HCT116 (cell line): ENCODE data around the gene STK32C. TPM values are rescaled to one million over a fixed set of nuclear protein-coding genes. Genes with fewer than 3 reads are reported as not detected.

Source experiments
- ATAC-seq: fragments of 200-7000 bp; cut with Tn5 transposase; 2 replicates; pipeline ENCODE4 v1.9.1; 2020; ENCODE audit warnings: mild to moderate bottlenecking, moderate library complexity
- BruUV-seq: library from RNA; stranded (reverse); fragments of 400-500 nt; replicated peaks from 2 replicates; lab custom pipeline; 2021; lab: Mats Ljungman, UMichigan
- CTCF ChIA-PET: fragments of 300-600 bp; sonication (Branson Sonifier 250); formaldehyde crosslinking; loops from one replicate; lab custom pipeline; 2021; ENCODE audit warnings: antibody characterized with exemption; lab: Charles Lee
- POLR2A ChIA-PET: fragments of 300-600, 350-600 bp; sonication (Branson Sonifier 250); formaldehyde crosslinking; loops from one replicate; lab custom pipeline; 2021; ENCODE audit warnings: antibody characterized with exemption; lab: Charles Lee
- RAD21 ChIA-PET, 2 experiments: fragments of 300-600 bp; sonication (Branson Sonifier 250); formaldehyde crosslinking; loops; one replicate each; lab custom pipeline; 2023; ENCODE audit warnings: low total read pairs in 2 of 2; ENCODE audit not compliant: uncharacterized antibody in 2 of 2, unreplicated experiment in 2 of 2, low non-redundant PET in 1 of 2; lab: Charles Lee
- DNase-seq: peaks from one replicate; pipeline ENCODE4 v3.0.0-alpha.2; 2010; ENCODE audit warnings: low read depth, low spot score
- H2AFZ ChIP-seq: fragments of 200-600 bp; shearing (Covaris generic), sonication (generic); 2 replicates; pipeline ENCODE4 v1.6.1; 2017; ENCODE audit warnings: low read depth, mixed run types, mixed read lengths, antibody characterized with exemption, low read length; ENCODE audit not compliant: poor library complexity, severe bottlenecking
- H3K27ac ChIP-seq: 2 replicates; pipeline ENCODE4 v1.5.1; 2012; ENCODE audit warnings: low read depth, low read length
- H3K27me3 ChIP-seq: fragments of 200-600 bp; sonication (generic); 2 replicates; pipeline ENCODE4 v1.6.1; 2016; ENCODE audit warnings: mixed run types, low read length, mixed read lengths; ENCODE audit not compliant: insufficient read depth
- H3K36me3 ChIP-seq, 2 experiments: fragments of 200-500 bp in 1 of 2; fragments of 200-600 bp in 1 of 2; sonication (Bioruptor generic) in 1 of 2; sonication (generic) in 1 of 2; 2 replicates each; pipeline versions ENCODE4 v1.5.1 to v1.6.1; 2014 to 2016; ENCODE audit warnings: low read length in 2 of 2, inconsistent platforms in 1 of 2, mixed read lengths in 1 of 2, mixed run types in 1 of 2; ENCODE audit not compliant: insufficient read depth in 2 of 2, control insufficient read depth in 1 of 2
- H3K4me1 ChIP-seq, 2 experiments: fragments of 200-600 bp in 1 of 2; sonication (generic) in 1 of 2; 2 replicates each; pipeline versions ENCODE4 v1.5.1 to v1.6.1; 2012 to 2017; ENCODE audit warnings: low read length in 2 of 2, inconsistent platforms in 1 of 2, mild to moderate bottlenecking in 1 of 2, mixed read lengths in 1 of 2, mixed run types in 1 of 2, moderate library complexity in 1 of 2; ENCODE audit not compliant: insufficient read depth in 2 of 2, control insufficient read depth in 1 of 2
- H3K4me2 ChIP-seq: fragments of 200-600 bp; sonication (generic); 2 replicates; pipeline ENCODE4 v1.6.1; 2017; ENCODE audit warnings: mixed run types, low read length, mixed read lengths
- H3K4me3 ChIP-seq, 2 experiments: fragments of 200-600 bp in 1 of 2; sonication (generic) in 1 of 2; replicated peaks in 1 of 2; 2 replicates each; pipeline ENCODE4 v1.5.1; 2011 to 2016; ENCODE audit warnings: low read length in 2 of 2, control low read depth in 1 of 2, low read depth in 1 of 2, mild to moderate bottlenecking in 1 of 2, mixed read lengths in 1 of 2, mixed run types in 1 of 2
- H3K79me2 ChIP-seq: fragments of 200-600 bp; sonication (generic); 2 replicates; pipeline ENCODE4 v1.6.1; 2017; ENCODE audit warnings: mild to moderate bottlenecking, mixed run types, low read length, moderate library complexity, mixed read lengths; ENCODE audit not compliant: insufficient read depth
- H3K9ac ChIP-seq: fragments of 200-600 bp; sonication (generic); 2 replicates; pipeline ENCODE4 v1.6.1; 2016; ENCODE audit warnings: low read length, mixed read lengths
- H3K9me2 ChIP-seq: fragments of 200-600 bp; sonication (generic), shearing (Covaris generic); 2 replicates; pipeline ENCODE4 v1.6.1; 2017; ENCODE audit warnings: mixed run types, mild to moderate bottlenecking, moderate library complexity; ENCODE audit not compliant: insufficient read depth
- H3K9me3 ChIP-seq, 2 experiments: fragments of 200-500 bp in 1 of 2; fragments of 200-600 bp in 1 of 2; sonication (Bioruptor generic) in 1 of 2; sonication (generic) in 1 of 2; 2 replicates each; pipeline ENCODE4 v1.6.1; 2014 to 2017; ENCODE audit warnings: low read length in 2 of 2, mixed read lengths in 2 of 2, inconsistent platforms in 1 of 2, low read depth in 1 of 2, mild to moderate bottlenecking in 1 of 2, mixed run types in 1 of 2, moderate library complexity in 1 of 2; ENCODE audit not compliant: control insufficient read depth in 1 of 2, insufficient read depth in 1 of 2
- H4K20me1 ChIP-seq: fragments of 200-600 bp; sonication (generic), shearing (Covaris generic); 2 replicates; pipeline ENCODE4 v1.6.1; 2017; ENCODE audit warnings: mixed run types, mild to moderate bottlenecking, moderate library complexity; ENCODE audit not compliant: insufficient read depth
- CBX3 ChIP-seq: IDR thresholded peaks from 2 replicates; pipeline ENCODE4 v1.6.1; 2012; ENCODE audit warnings: low read depth
- CEBPB ChIP-seq: IDR thresholded peaks from 2 replicates; pipeline ENCODE4 v1.6.1; 2012; ENCODE audit warnings: low read depth
- EGR1 ChIP-seq: IDR thresholded peaks from 2 replicates; pipeline ENCODE4 v1.6.1; 2012; ENCODE audit warnings: low read depth
- ELF1 ChIP-seq: IDR thresholded peaks from 2 replicates; pipeline ENCODE4 v1.6.1; 2012; ENCODE audit warnings: low read depth, borderline replicate concordance
- EZH2 ChIP-seq: fragments of 200-600 bp; sonication (generic); IDR thresholded peaks from 2 replicates; pipeline ENCODE4 v1.6.1; 2017; ENCODE audit warnings: antibody characterized with exemption, mixed run types
- EZH2phosphoT487 ChIP-seq: fragments of 200-600 bp; IDR thresholded peaks from 2 replicates; pipeline ENCODE4 v1.6.1; 2018; ENCODE audit warnings: antibody characterized with exemption, borderline replicate concordance
- FOSL1 ChIP-seq: IDR thresholded peaks from 2 replicates; pipeline ENCODE4 v1.6.1; 2012; ENCODE audit warnings: low read depth
- MAX ChIP-seq: IDR thresholded peaks from 2 replicates; pipeline ENCODE4 v1.6.1; 2012
- POLR2AphosphoS5 ChIP-seq: IDR thresholded peaks from 2 replicates; pipeline ENCODE4 v1.6.1; 2011; ENCODE audit warnings: mild to moderate bottlenecking, low read depth, low read length, moderate library complexity
- REST ChIP-seq: IDR thresholded peaks from 2 replicates; pipeline ENCODE4 v1.6.1; 2012; ENCODE audit warnings: low read depth
- SIN3A ChIP-seq: IDR thresholded peaks from 2 replicates; pipeline ENCODE4 v1.6.1; 2012; ENCODE audit warnings: low read depth
- SP1 ChIP-seq: IDR thresholded peaks from 2 replicates; pipeline ENCODE4 v1.6.1; 2012; ENCODE audit warnings: low read depth
- SRF ChIP-seq: IDR thresholded peaks from 2 replicates; pipeline ENCODE4 v1.6.1; 2012; ENCODE audit warnings: low read depth
- TCF7L2 ChIP-seq: IDR thresholded peaks from 2 replicates; pipeline ENCODE4 v1.7.0; 2011; ENCODE audit warnings: borderline replicate concordance, inconsistent platforms; ENCODE audit not compliant: insufficient read depth, insufficient read length; ENCODE audit errors: extremely low read depth
- YY1 ChIP-seq: IDR thresholded peaks from 2 replicates; pipeline ENCODE4 v1.6.1; 2011; ENCODE audit warnings: low read length, low read depth, moderate library complexity, mild to moderate bottlenecking; ENCODE audit not compliant: insufficient replicate concordance; ENCODE audit errors: extremely low read depth
- ZFX ChIP-seq: fragments of 450-650 bp; IDR thresholded peaks from 2 replicates; pipeline ENCODE4 v1.6.1; 2017
- ZNF274 ChIP-seq: fragments of 200-500 bp; sonication (Bioruptor generic); IDR thresholded peaks from 2 replicates; pipeline ENCODE4 v1.6.1; 2014; ENCODE audit warnings: mild to moderate bottlenecking, low read depth, low read length, inconsistent platforms
- intact Hi-C: fragments of 100-400 bp; cut with micrococcal nuclease; formaldehyde crosslinking; loops from 2 replicates; pipeline ENCODE4 v1.10.0; 2022
- total RNA-seq: library from RNA; stranded (reverse); gene quantifications from one replicate; pipeline ENCODE4 v1.2.1, GENCODE V29; 2021; ENCODE audit not compliant: unreplicated experiment
- TF ChIP-seq, protein P1 (sequence below): IDR thresholded peaks from 2 replicates; pipeline ENCODE4 v1.6.1; 2012

The STK32C gene
- total RNA-seq, 1 experiment from 2014 or later, result 29.7 TPM

GRCh38 chr10:132313305-132313704 is 5.6 kb upstream of the STK32C start:
- H3K36me3 ChIP-seq, result no peaks in the 10 kb centered on the region
- no peak for ATAC-seq
- no peaks in the 10 kb centered on the region for H4K20me1 ChIP-seq
- ChIA-PET POLR2A (no interaction called here), RAD21 (no interaction called here), CTCF (no interaction called here)
- no peaks in the 10 kb centered on the region for H3K79me2 ChIP-seq
- no peaks in the 10 kb centered on the region for H3K9me2 ChIP-seq
- H3K4me1 ChIP-seq, result peaks cover 13 to 23% of the 10 kb centered on the region in 2 experiments
- no peak overlapping the region for H3K4me2 ChIP-seq
- no peak overlapping the region for H2AFZ ChIP-seq
- H3K27ac ChIP-seq, result no peak overlapping the region
- TF ChIP-seq EGR1 (no peak), EZH2 (no peak), POLR2AphosphoS5 (no peak), ZFX (no peak), SIN3A (no peak), ZNF274 (no peak), YY1 (no peak), EZH2phosphoT487 (no peak), REST (no peak), ELF1 (no peak), CEBPB (no peak), SRF (no peak), MAX (no peak), FOSL1 (no peak), CBX3 (no peak), TCF7L2 (no peak), SP1 (no peak)
- TF ChIP-seq, protein P1, sequence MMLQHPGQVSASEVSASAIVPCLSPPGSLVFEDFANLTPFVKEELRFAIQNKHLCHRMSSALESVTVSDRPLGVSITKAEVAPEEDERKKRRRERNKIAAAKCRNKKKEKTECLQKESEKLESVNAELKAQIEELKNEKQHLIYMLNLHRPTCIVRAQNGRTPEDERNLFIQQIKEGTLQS, result no peak
- no TSS peak for BruUV-seq
- intact Hi-C loops, result no loop called here
- H3K9me3 ChIP-seq, result no peaks in the 10 kb centered on the region
- DNase-seq, result no peak
- no peak overlapping the region for H3K4me3 ChIP-seq
- H3K27me3 ChIP-seq, result no peaks in the 10 kb centered on the region
- no peak overlapping the region for H3K9ac ChIP-seq
